ENCODE results near the gene FSTL1.

- TF ChIP-seq CTCF (conservative IDR thresholded peaks at IDR 0.05; ENCODE audit: low read depth in 2 of 2) (no peak), ZNF331 (CRISPR knock-in tag; IDR thresholded peaks at IDR 0.05; ENCODE audit: low read depth) (no peak), CREB1 (CRISPR knock-in tag; IDR thresholded peaks at IDR 0.05; ENCODE audit: low read depth) (no peak), REST (IDR thresholded peaks at IDR 0.05; ENCODE audit: unreplicated experiment) (no peak), EZH2phosphoT487 (IDR thresholded peaks at IDR 0.05; ENCODE audit: unreplicated experiment) (no peak), EZH2 (IDR thresholded peaks at IDR 0.05; ENCODE audit: low read depth, unreplicated experiment) (no peak), POLR2AphosphoS5 (IDR thresholded peaks at IDR 0.05; ENCODE audit: low read depth) (no peak), ZNF114 (CRISPR knock-in tag; IDR thresholded peaks at IDR 0.05) (no peak)
These were observed 21.5 kb upstream of the FSTL1 start for GRCh38 chr3:120472121-120472844.

Measured in GM23338 (cell line).